GM11168 (cell line): Measurements from ENCODE around the gene TEX22.

Experiments
- in situ Hi-C: fragments of 300-500 bp; cut with MboI; formaldehyde crosslinking; loops from one replicate; pipeline ENCODE4 v1.12.0; 2022; ENCODE audit warnings: low sequenced_read_pairs; ENCODE audit not compliant: unreplicated experiment

TEX22 gene

GRCh38 chr14:105365681-105366080, 32.7 kb upstream of the TEX22 start:
- in situ Hi-C loops, result no loop called here

DNA sequence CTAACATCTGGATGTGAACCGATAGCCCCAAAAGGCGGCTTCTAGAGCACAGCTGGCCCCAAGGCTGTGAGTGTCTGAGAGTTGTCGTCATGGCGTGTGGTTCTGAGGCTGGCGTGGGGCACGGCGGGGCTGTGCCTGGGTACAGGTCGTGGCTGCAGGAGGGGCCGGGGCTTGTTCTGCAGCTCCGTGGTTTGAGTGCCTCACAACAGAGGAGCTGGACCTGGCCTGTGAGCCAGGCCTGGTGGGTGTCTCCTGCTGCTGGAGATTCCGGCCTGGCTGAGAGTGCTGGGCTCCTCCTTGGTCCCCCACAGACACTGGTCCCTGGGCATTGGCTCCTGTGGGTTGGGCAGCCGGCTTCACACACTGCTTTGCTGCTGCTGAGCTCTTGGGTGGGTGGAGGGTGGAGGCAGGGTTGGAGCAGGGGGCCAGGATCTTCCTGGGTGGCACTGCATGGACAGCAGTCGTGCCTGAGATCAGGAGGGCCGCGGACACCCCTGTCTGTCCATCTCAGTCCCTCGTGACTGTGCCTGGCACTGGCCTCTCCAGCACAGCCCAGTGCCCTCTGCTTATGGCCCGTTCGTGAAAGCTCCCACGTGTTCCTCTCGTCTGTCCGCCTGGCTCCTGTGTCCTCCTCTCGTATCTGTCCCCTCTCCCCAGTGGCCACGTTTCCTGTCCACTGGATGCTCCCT, 31.8 kb upstream of the TEX22 start:
- in situ Hi-C loops, result no loop called here

DNA sequence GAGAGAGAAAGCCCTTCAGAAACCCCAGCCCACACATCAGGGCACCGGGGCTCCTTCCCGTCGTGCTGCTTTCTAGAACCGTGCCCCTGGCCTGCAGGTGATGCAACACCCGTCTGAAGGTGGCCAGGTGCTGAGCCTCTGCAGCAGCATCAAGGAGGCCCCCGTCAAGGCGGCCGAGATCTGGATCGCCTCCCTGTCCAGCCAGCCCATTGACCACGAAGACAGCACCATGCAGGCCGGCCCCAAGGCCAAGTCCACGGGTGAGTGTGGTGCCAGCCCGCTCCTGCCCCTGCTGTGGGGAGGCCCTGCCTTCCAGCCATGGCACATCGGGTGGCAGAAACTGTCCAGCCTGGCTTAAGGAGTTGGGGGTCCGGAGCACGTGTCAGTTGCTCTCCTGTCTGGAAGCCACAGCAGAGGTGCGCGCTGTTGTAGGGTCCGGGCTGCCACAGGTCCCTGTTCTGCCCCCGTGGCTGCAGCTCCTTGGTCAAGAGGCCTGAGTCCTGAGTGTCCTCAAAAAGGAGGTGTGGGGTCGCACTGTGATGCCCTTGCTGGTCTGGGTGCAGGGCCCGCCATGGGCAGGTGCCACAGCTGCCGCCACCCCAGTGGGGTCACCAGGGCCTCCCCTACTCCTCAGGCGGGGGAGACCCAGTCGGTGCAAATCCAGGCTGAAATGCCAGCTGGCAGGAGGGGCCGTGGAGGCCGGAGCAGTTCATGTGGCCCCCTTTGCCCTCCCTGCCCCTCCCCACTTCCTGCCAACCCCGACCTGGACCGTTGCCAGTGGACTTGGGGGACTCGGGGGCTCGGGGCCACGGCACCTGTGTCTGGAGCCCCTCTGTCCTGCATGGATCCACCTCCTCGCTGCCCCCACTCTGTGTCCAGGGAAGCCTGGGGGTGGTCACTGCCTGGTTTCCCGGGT, 31.0 kb upstream of the TEX22 start:
- in situ Hi-C loops, result no loop called here

GRCh38 chr14:105368032-105368417, 30.3 kb upstream of the TEX22 start:
- in situ Hi-C loops, result no loop called here

DNA sequence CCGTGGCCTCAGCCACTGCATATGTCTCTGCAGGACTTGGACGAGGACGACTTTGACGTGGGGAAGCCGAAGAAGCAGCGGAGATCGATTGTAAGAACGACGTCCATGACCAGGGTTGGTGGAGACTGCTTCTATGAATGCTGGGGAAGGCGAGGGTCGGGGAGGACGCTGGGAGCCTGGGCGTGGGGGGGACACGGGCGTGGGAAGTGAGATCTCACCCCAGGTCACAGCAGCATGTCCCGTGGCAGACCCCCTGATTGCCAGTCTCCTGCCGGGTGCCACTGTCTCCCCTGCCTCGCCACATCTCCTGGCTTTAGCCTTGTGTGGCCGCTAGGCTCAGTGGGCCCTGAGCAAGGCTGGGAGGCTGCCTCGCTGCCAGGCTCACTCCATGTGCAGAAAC, 29.9 kb upstream of the TEX22 start:
- in situ Hi-C loops, result no loop called here

DNA sequence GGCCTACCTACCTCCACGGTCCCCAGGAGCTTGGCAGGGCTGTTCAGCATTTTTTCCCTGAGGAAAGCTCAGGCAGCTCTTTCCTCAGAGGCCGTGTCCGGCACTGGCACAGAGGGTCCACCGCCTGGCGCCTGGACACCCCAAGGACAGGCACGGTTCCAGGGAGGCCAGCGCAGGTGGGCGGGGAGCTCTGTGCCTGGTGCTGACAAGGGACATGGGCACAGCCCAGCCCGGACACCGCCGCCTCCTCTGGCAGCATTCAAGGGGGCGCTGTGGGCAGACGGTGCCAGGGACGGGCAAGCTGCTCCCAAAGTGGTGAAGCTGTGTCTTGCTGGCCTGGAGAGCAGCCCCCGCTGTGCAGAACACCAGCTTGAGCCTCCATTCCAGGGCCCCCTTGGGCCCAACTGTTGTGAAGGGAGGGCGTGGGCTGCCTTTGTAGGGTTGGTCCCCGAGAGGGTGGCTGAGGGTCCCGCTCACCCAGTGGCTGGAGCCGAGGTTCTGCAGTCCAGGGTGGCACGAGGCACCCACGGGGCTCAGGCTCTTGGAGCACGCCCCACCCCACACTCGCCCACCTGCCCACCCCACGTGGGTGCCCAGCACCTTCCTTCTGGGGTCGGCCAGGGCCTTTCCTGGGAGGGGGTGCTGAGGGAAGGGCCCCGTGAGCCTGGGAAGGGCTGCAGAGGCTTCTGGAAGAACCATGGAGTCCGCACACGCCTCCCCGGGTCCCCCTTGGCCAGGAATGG, 29.3 kb upstream of the TEX22 start:
- in situ Hi-C loops, result no loop called here

- in situ Hi-C loops, result loop anchor here (5.0 to 10.0 kb wide), 2 partner anchors 105 to 158 kb away; partner anchors contain the start of genes CRIP2 and TMEM121
Measured at GRCh38 chr14:105369653-105370040, 28.7 kb upstream of the TEX22 start.

DNA sequence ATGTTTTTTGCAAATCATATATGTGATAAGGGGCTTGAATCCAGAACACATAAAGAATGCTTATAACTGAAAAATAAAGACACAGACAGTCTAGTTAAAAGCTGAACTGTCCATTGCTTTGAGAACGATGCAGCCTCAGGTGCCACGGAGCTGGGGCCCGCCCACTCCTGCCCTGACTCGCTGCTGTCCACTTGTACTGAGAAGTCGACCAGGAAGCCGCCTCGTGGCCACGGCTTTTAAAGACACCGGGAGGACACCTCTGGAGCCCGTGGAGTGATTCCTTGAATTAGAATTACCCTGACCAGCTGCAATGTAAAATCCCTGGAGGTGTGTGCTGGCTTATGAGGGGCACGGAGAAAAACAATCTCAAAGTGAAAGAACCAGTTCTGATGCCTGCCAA, 23.9 kb upstream of the TEX22 start:
- in situ Hi-C loops, result loop anchor here (5.0 to 10.0 kb wide), 2 partner anchors 100 to 153 kb away; partner anchors contain the start of genes CRIP2 and TMEM121

DNA sequence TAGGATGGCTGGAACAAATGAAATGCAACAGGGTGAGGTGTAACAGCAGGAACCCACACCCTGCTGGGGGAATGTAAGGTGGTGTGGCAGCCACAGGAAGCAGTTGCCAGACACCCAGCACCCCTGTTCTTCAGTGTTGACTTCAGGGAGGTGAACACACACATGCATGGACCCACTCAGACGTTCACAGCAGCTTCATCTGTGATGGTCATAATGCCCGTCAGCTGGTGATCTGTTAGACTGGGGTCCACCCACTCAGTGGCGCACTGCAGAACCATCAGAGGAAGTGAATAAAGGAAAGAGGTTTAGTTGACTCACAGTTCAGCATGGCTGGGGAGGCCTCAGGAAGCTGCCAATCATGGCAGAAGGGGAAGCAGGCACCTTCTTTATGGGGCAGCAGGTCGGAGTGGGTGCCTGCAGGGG, 22.7 kb upstream of the TEX22 start:
- in situ Hi-C loops, result loop anchor here (10.0 kb wide), 1 partner anchor 99 kb away; the partner anchor contains the start of gene CRIP2

DNA sequence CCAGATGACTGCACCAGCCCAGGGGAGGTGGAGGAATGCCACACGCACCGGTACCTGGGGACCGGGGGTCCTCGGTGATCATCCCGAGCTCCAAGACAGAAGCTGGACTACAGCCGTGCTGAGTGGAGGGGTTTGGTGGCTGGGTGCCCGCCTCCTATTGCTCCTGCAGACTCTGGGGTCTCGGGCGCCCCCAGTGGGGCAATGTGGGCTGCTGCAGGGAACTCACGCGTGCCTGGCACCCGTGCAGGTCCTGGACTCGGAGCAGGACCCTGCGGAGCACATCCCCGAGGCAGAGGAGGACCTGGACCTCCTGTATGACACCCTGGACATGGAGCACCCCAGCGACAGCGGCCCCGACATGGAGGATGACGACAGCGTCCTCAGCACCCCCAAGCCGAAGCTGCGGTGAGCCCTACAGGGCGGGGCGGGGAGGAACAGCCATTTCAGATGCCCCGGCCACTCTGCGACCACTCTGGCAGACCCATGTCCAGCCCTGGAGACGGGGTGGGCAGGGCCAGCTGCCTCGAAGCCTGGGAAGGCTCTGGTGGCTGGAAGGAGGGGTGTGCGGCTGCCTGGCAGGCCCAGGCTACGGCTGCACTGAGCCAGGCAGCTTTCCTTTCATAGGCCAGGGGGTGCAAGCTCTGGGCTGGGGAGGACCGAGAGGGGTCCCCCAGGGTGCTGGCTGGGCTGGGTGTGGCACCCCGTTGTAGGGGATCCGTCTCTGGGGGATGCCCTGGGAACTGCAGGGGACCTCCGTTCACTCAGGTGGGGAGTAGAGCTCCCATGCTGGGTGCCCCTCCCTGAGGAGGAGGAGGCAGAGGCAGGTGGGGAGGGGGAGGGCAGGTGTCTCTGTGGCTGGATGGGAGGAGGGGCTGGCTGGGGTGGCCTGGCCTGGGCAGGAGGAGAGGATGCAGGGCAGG, 21.6 kb upstream of the TEX22 start:
- in situ Hi-C loops, result loop anchor here (10.0 kb wide), 1 partner anchor 98 kb away; the partner anchor contains the start of gene CRIP2

GRCh38 chr14:105377555-105378182, 20.7 kb upstream of the TEX22 start:
- in situ Hi-C loops, result loop anchor here (10.0 kb wide), 1 partner anchor 97 kb away; the partner anchor contains the start of gene CRIP2

GRCh38 chr14:105378199-105378598, 20.1 kb upstream of the TEX22 start:
- in situ Hi-C loops, result loop anchor here (10.0 kb wide), 1 partner anchor 97 kb away; the partner anchor contains the start of gene CRIP2

DNA sequence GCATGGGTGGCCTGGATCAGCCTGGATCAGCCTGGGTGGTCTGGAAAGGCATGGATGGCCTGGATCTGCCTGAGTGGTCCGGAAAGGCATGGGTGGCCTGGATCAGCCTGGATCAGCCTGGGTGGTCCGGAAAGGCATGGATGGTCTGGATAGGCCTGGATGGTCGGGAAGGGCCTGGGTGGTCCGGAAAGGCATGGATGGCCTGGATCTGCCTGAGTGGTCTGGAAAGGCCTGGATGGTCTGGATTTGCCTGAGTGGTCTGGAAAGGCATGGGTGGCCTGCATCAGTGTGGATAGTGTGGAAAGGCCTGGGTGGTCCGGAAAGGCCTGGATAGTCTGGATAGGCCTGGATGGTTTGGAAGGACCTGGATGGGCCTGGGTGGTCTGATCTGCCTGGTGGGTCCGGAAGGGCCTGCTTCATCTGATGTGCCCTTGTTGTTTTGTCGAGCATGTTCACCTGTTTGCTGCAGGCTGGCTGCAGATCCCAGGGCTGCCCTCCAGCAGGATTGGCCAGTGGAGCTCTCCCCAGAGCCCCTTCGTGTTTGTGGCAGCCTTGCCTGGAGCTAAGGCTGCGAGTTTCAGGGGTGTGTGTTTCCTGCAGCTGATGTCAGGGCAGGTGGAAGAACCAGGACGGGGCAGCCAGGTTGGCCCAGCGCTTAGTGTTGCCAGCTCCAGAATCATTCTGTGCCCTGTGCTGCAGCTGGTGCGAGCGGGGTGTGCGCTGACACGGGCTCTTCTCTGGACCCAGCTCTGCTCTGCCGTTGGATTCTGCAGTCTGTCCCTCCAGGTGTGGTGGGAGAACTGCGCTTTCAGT, 19.3 kb upstream of the TEX22 start:
- in situ Hi-C loops, result loop anchor here (10.0 kb wide), 1 partner anchor 96 kb away; the partner anchor contains the start of gene CRIP2

DNA sequence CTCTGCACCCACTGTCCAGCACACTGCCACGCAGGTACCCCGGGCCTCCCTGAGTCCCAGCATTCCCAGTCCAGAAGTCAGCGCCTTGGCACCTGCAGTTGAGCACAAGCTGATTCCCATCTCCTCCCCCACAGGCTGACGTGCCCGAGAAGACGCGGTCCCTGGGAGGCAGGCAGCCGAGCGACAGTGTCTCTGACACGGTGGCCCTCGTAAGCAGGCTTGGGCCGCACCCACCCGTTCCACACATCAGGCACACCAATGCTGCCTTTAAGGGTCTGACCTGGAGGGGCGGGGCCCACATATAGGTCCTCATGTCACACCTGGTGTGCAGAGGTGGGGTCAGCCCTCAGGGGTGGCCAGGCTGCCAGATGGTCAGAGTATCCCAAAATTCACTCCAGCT, 18.4 kb upstream of the TEX22 start:
- in situ Hi-C loops, result loop anchor here (10.0 kb wide), 1 partner anchor 95 kb away; the partner anchor contains the start of gene CRIP2

DNA sequence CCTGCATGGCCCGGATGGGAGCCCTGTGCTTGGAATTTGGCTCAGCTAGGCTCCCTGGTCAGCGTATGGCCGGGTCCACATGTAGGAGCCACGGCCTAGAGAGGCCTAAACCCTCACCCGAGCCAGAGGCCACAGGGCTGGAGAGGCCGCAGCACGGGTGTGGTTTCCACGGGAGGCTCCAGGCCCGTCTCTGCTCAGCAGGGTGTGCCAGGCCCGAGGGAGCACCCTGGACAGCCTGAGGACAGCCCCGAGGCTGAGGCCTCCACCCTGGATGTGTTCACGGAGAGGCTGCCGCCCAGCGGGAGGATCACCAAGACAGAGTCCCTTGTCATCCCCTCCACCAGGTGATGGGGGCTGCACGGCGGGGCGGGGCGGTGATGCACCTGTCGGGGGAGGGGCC, 17.6 kb upstream of the TEX22 start:
- in situ Hi-C loops, result no loop called here

DNA sequence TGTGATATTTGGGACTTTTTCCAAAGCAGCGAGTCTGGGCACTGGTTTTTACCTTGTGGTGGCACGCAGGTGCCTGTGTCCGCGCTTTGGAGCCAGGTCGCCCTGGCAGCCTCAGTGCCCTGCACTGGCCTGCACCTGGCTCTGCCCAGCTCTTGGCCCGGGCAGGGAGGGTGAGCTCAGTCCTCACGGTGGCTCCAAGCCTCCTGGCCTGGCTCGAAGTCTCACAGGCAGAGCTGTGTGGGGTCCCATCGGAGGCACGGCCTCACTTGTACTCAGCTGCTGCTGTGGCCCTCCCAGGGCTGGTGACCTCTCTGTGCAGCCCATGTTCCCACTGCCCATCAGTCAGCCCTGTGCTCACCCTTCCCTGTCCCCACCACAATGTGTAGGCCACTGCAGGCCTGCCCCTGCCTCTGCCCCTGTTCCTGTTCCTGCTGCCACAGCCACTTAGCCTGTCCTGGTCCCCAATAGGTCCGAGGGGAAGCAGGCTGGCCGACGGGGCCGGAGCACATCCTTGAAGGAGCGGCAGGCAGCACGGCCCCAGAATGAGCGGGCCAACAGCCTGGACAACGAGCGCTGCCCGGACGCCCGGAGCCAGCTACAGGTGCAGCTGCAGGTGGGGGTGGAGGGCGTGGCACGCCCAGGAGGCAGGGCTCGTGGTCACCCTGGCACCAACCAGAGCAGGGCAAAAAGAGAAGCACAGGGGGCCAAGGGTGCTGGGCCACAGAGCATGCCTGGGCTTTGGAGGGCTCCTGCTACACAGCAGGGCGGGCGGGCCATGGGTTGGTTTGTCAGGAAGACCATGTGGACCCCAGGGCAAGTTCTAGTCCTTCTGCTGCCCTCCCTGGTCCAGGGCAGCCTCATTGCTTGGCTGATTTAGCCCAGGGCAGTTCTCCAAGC, 16.6 kb upstream of the TEX22 start:
- in situ Hi-C loops, result no loop called here
